ENCODE results near the gene HTT.
A peak's percentile ranks its signal among the peaks of the same experiment; 100 is the strongest.

HTT gene

DNA sequence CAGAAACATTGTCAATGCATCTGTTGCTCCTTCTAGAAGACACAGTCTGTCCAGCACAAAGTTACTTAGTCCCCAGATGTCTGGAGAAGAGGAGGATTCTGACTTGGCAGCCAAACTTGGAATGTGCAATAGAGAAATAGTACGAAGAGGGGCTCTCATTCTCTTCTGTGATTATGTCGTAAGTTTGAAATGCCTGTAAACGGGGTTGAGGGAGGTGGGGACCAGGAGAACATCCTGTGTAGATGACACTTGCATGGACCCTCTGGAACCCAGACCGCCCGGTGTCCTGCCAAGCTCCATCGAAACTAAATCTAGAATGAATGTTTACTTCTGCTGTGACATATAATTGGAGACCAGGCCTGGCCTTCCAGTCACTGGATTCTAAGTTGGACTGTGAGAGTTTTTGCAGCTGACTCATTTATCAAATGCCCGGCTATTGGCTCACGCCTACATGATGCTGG is 129.5 kb downstream of the HTT start:
- DNase-seq = peak; percentile 24

DNA sequence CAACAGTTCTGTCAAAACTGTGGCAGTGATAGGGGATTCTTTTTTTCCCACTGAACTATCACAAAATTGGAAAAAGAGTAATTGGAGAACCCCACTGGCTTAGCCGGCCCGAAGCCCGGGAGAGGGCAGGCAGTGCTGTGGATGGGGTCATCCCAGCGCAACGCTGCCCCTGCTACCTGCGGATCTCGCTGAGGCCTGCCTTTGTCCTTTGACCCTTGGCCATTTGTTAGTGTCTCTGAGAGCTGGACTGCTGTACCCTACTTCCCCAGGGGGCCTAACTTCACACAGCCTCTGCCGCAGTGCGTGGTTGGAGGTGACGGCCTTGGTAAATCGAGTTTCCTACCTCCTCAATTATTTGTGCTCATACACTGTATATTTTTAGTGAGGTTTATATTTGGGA is 131.5 kb downstream of the HTT start:
- DNase-seq = no peak

DNA sequence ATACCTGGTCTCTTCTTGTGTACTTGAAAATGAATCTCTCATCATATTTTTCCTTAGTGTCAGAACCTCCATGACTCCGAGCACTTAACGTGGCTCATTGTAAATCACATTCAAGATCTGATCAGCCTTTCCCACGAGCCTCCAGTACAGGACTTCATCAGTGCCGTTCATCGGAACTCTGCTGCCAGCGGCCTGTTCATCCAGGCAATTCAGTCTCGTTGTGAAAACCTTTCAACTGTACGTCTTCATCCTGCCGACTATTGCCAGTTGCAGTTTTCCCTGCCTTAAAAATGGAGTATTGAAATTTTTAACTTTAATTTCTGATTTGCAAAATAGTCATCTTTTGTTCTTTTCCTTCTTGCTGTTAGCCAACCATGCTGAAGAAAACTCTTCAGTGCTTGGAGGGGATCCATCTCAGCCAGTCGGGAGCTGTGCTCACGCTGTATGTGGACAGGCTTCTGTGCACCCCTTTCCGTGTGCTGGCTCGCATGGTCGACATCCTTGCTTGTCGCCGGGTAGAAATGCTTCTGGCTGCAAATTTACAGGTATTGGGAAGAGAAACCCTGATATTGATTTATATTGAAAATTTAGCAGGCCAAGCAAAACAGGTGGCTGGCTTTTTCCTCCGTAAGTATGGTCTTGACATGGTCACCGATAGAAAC is 132.1 kb downstream of the HTT start:
- DNase-seq = no peak

DNA sequence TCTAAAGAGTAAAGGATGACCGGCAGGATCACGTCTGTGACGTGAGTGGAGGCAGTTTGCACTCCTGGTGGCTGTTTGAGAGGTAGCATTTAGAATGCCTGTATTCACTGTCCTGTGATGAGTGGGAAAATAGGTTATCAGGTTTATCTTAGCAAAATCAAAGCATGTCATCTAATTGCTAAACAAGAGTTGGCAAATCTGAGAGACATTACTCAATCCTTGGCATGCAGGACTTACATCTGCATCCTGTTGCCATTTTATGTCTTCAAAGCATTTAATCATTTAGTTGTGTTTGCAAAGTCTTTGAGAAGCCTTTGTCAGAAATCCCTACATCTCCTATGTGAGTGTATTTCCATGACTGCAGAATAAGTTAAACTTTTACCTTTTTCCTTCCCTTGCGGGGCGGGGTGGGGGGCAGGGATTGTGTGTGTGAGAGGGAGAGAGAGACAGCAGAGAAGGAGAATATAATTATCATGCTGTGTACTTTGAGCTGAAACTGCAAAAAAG is 133.1 kb downstream of the HTT start:
- no peak for DNase-seq

DNA sequence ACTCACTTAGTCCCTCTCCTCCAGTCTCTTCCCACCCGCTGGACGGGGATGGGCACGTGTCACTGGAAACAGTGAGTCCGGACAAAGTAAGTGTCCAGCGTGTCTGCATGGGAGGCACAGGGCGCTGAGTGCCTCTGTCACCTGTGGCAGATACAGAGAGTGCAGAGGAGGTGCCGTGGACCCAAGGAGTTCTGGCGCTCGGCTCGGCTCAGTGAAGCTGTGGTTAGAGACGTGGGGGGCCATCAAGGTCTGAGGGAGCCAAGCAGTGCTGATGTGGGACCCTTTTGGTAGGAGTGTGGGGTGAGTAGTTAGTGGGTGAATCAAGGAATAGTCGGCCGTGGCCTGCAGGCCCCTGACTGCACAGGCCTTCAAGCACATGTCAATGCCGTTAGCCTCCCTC is 134.3 kb downstream of the HTT start:
- DNase-seq = no peak

DNA sequence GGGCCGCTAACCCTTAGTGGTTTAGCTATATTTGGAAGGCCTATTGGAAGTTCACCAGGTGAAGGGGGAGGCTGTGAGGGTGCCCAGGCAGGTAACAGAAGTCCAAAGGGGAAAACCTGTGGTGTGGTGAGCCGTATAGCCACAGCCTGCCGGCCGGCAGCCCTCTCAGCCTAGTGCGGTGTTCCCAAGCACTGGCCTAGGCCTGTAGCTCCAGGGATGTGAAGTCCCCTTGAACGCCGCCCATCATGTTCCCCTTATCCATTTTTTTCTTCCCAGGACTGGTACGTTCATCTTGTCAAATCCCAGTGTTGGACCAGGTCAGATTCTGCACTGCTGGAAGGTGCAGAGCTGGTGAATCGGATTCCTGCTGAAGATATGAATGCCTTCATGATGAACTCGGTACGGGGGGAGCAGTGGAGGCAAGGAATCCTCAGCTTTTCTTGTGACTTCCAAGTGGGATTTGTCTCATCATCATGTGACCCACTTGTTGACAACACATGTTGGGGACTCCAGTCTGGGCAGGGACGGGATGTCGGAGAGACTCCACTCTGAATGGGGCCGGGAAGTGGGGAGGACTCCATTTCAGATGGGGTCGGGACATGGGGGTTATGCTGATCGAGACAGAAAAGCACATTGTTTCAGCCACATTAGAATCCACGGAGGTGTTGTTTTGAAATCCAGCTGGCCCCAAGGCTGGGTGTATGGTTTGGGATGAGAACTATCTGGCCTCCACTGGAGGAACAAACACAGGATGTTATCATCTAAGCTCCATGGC is 135.3 kb downstream of the HTT start:
- no peak for DNase-seq

DNA sequence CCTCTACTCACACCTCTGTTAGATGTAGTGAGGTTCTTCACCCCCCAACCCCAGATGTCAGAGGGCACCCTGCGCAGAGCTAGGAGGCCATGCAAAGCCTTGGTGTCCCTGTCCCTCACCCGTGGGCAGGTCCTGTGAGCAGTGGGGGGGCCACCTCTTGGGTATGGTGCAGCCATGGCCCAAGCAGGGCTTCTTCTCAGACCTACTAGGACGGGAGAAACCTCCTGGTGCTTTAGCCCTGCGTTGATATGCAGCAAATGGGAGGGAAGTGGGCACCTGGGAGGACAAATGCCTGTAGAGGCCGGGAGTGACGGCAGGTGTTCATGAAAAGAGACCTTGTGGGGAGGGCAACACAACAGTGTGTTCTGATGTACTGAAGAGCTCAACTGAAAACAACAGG is 136.0 kb downstream of the HTT start:
- no peak for DNase-seq

DNA sequence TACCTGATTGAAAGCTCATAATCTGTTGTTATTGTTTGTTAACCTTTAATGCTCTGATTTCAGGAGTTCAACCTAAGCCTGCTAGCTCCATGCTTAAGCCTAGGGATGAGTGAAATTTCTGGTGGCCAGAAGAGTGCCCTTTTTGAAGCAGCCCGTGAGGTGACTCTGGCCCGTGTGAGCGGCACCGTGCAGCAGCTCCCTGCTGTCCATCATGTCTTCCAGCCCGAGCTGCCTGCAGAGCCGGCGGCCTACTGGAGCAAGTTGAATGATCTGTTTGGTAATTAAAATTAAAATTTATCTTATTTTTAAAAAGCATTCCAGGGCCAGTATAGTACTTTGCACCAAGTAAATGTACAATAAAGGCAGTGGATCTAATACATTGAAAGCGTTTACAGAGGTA is 137.4 kb downstream of the HTT start:
- peak; percentile 4 for DNase-seq

DNA sequence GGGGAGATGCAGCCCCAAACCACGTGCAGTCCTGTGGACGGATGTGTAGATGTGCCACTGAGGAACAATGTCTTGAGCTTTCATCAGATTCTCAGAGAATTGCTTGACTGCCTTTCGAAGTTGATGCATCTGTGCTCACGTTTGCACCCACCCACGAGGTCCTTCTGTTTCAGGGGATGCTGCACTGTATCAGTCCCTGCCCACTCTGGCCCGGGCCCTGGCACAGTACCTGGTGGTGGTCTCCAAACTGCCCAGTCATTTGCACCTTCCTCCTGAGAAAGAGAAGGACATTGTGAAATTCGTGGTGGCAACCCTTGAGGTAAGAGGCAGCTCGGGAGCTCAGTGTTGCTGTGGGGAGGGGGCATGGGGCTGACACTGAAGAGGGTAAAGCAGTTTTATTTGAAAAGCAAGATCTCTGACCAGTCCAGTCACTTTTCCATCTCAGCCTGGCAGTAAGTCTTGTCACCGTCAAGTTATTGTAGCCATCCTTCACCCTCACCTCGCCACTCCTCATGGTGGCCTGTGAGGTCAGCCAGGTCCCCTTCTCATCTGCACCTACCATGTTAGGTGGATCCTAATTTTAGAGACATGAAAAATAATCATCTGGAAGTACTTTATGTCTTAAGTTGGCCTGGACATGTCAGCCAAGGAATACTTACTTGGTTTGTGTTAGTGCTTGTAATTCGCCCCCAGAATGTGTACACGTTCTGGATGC is 138.1 kb downstream of the HTT start:
- DNase-seq = peak; percentile 4

DNA sequence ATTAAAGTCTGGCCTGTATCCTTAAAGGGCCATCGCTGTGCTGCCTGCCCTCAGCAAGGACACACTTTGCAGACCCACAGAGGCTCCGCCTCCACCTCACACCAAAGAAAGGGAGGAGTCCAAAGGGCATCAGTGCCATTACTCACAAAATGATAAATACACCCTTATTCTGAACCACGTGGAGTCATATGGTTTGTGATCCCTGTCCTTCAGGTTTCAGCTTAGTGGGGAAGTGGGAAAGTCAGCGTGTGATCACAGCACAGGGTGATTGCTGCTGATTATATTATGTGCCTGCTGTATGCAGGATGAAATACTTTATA is 138.6 kb downstream of the HTT start:
- no peak for DNase-seq

DNA sequence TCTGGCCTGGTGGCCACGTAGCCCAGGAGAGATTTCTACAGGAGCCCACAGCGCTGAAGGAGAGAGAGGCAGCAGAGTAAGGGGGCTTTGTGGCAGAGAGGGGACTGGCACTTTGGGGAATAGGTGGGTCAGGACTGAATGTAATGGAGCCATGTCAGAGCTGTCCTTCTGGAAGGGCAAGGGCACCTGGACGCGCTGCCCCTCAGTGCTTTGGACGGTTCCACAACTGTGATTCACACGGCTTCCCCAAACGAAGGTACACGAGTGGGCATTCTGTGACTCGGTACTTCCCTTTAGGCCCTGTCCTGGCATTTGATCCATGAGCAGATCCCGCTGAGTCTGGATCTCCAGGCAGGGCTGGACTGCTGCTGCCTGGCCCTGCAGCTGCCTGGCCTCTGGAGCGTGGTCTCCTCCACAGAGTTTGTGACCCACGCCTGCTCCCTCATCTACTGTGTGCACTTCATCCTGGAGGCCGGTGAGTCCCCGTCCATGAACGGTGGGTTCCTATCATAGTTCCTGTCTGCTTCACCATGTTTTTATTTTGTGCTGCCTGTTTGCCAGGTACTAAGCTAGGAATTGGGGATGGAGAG is 139.3 kb downstream of the HTT start:
- DNase-seq = no peak

DNA sequence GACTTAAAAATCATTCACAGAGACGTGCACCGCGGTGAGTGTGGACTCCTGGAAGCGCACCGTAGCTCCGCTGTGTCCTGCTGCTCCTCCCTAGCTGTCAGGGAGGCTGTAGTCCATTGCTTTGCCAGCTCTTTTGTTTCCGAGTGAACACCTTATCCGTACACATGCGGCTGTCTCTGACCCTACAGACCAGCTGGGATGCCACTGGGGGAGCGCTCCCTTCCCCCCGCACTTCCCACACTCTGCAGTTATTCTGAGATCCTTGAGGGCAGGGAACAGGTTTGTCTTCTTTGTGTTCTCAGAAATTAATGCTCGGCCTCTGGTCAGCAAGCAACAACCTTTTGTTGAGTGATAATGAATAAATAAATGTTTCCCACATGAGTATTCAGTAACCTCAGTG is 140.8 kb downstream of the HTT start:
- no peak for DNase-seq

DNA sequence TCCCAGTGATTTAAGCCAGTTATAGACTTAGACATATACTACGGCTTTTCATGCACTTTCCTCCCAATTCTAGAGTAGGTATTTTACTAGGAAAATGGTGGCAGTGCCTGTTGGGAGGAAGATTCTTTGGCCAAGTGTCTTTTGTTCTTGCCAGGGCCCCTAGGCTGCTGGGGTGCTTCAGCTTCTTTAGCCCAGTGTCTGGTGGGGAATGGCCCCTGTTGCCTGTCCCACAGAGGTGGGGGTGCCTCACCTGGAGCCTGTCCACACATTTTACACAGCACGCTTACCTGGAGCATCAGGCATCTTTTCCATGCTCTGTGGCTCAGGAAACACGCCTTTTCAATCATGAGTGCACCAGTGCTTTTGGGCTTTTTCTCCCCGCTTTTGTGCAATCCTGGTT is 141.3 kb downstream of the HTT start:
- DNase-seq = no peak

DNA sequence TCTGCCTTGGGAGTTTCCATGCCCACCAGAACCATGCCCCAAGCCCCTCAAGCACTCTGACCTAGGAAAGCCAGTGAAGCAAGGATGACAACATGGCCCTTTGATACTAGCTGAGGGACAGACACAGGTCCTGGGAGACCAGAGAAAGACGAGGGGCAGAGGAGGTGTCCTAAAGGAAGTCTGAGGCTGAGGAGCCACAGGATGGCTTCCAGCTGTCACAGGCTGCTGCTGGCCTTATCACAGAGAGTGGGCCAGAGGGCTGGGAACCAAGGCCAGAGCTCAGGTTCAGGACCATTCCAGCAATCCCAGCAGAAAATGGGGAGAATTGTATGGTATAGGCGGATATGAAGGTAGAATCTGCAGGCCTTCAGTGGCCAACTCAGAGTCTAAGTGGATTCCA is 142.8 kb downstream of the HTT start:
- no peak for DNase-seq

DNA sequence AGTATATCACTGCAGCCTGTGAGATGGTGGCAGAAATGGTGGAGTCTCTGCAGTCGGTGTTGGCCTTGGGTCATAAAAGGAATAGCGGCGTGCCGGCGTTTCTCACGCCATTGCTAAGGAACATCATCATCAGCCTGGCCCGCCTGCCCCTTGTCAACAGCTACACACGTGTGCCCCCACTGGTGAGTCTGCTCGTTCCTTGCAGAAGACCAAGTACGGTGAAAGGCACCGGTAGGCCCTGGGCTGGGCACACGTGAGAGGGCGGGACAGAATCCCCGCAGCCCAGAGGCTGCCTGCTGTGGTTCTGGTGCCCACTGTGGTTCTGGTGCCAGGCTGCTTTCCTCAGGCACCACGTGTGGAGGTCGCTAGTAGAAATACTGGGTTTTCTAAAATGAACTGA is 143.3 kb downstream of the HTT start:
- DNase-seq = no peak

DNA sequence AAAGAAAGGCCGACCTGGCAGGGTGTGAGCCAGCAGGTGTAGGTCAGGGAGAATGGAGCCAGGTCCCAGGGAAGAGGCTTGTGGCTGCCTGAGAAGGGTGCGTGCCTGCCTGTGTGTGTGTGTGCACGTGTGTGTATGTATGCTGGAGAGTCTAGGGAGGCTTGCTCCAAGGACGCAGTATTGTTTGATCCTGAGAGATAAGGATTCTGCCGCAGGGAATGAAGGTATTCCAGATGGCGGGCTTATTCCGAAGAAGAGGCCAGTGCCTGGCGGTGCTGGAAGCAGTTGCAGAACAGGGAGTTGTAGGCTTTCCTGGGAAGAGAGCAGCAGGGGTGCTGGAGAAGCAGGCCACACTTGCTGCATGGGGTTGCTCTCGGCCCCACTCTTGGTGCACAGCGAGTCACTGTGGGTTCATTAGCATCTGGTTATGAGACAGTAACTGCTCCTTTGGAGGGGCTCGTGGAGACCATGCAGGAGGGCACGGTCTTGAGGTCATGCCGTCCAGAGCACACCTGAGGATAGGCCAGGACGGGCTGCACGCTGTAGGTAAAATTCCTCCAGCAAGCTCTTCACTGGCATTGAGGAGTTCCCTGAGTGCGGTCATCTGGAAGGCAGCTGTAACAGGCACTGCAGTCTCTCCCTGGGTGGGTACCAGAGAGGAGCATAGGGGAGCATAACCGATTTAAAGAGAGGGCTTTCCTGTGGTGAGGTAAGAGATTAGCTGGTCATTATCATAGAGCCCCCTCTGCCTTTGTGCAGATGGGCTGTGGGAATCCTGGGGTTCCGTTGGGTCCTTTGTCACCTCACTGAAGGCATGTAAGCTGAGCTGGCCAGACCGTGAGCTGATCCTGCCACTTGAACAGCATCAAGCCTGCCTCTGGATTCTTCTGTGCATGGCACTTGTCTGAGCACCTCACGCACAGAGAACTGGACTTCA is 144.6 kb downstream of the HTT start:
- no peak for DNase-seq

DNA sequence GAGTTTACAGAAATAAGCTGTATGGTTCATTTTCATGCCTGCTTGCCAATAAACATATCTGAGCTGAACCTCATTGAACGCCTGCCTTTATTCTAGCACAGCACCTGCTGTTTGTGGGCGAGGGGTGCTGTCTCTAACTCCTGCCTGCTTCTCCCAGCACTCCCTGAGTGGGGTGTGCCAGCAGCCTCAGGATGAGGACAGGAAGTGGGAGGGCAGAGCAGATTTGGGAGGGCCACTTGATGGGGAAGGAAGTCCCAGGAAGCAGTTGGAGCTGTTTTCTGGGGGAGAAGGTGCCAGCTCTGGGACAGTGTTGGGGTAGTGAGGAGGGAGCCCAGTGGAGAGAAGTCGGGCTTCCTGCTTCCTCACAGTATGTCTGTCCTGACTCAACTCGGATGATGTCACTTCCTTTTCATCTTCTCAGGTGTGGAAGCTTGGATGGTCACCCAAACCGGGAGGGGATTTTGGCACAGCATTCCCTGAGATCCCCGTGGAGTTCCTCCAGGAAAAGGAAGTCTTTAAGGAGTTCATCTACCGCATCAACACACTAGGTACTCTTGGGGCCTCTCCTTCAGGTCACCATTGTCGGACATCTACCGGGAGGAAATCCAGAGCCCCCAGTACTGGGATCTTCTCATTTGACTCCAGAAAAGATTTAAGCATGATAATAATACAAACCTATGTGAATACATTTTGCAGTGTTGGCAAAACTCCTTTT is 145.4 kb downstream of the HTT start:
- DNase-seq = no peak

DNA sequence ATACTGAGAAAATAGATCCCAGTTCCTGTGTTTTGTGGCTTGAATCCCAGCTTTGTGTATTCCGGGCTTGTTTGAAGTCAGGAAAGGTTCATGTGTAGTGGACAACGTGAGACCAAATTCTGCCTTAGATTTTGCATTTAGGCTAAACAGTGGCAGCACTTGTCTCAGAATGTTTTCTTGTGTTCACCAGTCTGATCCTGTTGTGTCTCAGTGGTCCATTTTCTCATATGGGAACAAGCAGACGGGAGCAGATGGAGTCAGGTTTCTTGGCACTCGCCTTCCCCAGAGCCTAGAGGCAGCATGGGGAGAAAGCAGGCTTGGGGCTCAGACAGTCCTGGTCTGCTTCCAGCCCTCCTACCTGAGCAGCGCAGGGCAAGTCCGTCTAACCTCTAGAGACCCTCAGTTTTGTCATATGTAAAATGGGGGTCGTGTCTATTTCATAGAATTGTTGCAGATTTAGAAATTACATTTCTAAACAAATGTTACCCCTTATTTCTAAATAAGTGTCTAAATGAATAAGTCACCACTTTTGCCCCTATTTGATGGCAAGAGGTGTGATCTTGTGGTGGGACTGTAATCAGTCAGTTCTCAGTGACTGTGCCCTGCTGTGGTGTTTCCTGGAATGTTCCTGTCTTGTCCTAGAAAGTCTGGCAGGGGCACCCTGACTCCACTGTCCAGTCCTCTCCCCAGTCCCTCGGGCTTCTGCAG is 146.1 kb downstream of the HTT start:
- no peak for DNase-seq

DNA sequence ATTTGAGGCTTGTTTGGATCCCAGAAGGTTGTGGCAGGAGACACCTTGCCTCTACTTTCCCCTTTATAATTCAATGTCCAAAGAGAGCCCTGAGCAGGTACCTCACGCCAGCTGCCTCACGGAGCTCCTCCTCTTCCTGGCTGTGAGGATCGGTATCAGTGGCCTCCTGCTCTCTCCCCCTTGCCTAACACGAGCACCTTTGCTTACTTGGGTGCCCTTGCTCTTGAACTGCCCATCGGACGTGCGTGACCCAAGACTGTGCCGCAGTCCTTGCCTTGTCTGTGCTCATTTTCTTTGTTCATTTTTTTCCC is 146.7 kb downstream of the HTT start:
- no peak for DNase-seq

DNA sequence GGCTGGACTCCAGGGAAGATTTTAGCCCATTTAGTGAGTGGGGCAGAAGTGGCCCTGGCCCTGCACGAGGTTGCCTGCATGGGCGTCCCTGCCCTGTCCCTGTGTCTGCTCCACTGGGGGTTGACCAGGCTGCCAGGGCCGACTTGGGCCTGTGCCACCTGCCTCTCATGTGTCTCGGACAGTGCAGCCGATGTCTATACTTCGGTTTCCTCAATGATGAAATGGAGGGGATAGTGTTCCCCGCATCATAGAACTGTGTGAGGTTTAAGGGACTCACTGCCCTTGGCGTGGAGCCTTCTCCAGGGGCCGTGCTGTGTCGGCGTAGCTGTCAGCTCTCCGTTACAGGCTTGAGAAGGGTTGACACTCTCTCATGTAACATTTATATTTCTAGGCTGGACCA is 147.5 kb downstream of the HTT start:
- no peak for DNase-seq

DNA sequence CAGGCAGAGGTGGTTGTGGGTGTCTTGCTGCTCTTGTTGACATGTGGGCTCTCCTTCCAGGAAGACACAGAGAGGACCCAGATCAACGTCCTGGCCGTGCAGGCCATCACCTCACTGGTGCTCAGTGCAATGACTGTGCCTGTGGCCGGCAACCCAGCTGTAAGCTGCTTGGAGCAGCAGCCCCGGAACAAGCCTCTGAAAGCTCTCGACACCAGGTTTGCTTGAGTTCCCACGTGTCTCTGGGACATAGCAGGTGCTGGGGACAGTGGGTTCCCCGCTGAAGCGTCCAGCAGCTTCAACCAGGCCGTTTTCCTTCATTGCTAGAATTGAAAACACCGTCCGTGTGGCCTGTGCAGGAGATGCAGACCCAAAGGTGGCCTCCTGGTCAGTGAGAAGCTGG is 148.9 kb downstream of the HTT start:
- DNase-seq = no peak

All from femur (tissue), 1 donor.